Upper lobe of right lung (tissue), 1 donor: ENCODE measurements around the gene SRSF10. TPM values are rescaled to one million over a fixed set of nuclear protein-coding genes. Genes with fewer than 3 reads are reported as not detected.

Experiments
- ATAC-seq: fragments of 200-7000 bp; cut with Tn5 transposase; one replicate; pipeline ENCODE4 v1.9.1; 2020; ENCODE audit warnings: mild to moderate bottlenecking, moderate library complexity
- DNase-seq: peaks from one replicate; pipeline ENCODE4 v3.0.0-alpha.2; 2020
- H3K27ac ChIP-seq: fragments of 200-600 bp; one replicate; pipeline ENCODE4 v1.8.0; 2022
- H3K27me3 ChIP-seq: fragments of 200-600 bp; one replicate; pipeline ENCODE4 v1.8.0; 2022; ENCODE audit warnings: mild to moderate bottlenecking
- H3K36me3 ChIP-seq: fragments of 200-600 bp; one replicate; pipeline ENCODE4 v1.8.0; 2022
- H3K4me1 ChIP-seq: fragments of 200-600 bp; one replicate; pipeline ENCODE4 v1.8.0; 2022
- H3K4me3 ChIP-seq: fragments of 200-600 bp; one replicate; pipeline ENCODE4 v1.8.0; 2022; ENCODE audit warnings: mild to moderate bottlenecking
- H3K9me3 ChIP-seq: fragments of 200-600 bp; one replicate; pipeline ENCODE4 v1.8.0; 2022
- CTCF ChIP-seq: fragments of 200-600 bp; IDR thresholded peaks from one replicate; pipeline ENCODE4 v1.8.0; 2022; ENCODE audit warnings: antibody characterized with exemption
- intact Hi-C: fragments of 100-400 bp; cut with DNase I; formaldehyde crosslinking; loops from one replicate; pipeline ENCODE4 v1.11.0; 2022
- total RNA-seq: library from RNA; stranded (reverse); fragmentation: NEBNext Ultra II Directional; extraction: Animal tissue kit (Norgen Biotek cat#: 25700); gene quantifications from one replicate; pipeline ENCODE4 v1.2.1, GENCODE V29; 2021
- donor health status: DM: no; HTN: yes; CAD: no; lungs with severe emphysema.

Gene SRSF10
- total RNA-seq, 1 donor from 2014 or later: 96.0 TPM

GRCh38 chr1:23979387-23979880 is 693 bp downstream of the SRSF10 start:
- no peaks in the 10 kb centered on the region for H3K9me3 ChIP-seq
- ATAC-seq: no peak
- peaks cover 39% of the 10 kb centered on the region for H3K4me1 ChIP-seq
- intact Hi-C loops: no loop called here
- DNase-seq: no peak
- H3K4me3 ChIP-seq: peak overlapping the region; percentile 89
- peaks cover 8% of the 10 kb centered on the region for H3K36me3 ChIP-seq
- TF ChIP-seq CTCF: no peak
- H3K27me3 ChIP-seq: no peaks in the 10 kb centered on the region
- H3K27ac ChIP-seq: peak overlapping the region; percentile 96

- Histone ChIP-seq H3K27ac (peak overlapping the region; percentile 96), H3K27me3 (no peaks in the 10 kb centered on the region), H3K9me3 (no peaks in the 10 kb centered on the region), H3K4me1 (peaks cover 34% of the 10 kb centered on the region), H3K36me3 (peaks cover 13% of the 10 kb centered on the region), H3K4me3 (peak overlapping the region; percentile 89)
- intact Hi-C loops: no loop called here
- DNase-seq (no peak), ATAC-seq (no peak)
- no peak for TF ChIP-seq CTCF
These were observed 1.3 kb downstream of the SRSF10 start for GRCh38 chr1:23978805-23979204.

GRCh38 chr1:23977854-23978191 is 2.3 kb downstream of the SRSF10 start:
- Histone ChIP-seq H3K27me3 (no peaks in the 10 kb centered on the region), H3K4me3 (peak overlapping the region; percentile 89), H3K4me1 (peaks cover 34% of the 10 kb centered on the region), H3K9me3 (no peaks in the 10 kb centered on the region), H3K27ac (no peak overlapping the region), H3K36me3 (peaks cover 15% of the 10 kb centered on the region)
- ATAC-seq (no peak), DNase-seq (no peak)
- intact Hi-C loops: no loop called here
- no peak for TF ChIP-seq CTCF

DNA sequence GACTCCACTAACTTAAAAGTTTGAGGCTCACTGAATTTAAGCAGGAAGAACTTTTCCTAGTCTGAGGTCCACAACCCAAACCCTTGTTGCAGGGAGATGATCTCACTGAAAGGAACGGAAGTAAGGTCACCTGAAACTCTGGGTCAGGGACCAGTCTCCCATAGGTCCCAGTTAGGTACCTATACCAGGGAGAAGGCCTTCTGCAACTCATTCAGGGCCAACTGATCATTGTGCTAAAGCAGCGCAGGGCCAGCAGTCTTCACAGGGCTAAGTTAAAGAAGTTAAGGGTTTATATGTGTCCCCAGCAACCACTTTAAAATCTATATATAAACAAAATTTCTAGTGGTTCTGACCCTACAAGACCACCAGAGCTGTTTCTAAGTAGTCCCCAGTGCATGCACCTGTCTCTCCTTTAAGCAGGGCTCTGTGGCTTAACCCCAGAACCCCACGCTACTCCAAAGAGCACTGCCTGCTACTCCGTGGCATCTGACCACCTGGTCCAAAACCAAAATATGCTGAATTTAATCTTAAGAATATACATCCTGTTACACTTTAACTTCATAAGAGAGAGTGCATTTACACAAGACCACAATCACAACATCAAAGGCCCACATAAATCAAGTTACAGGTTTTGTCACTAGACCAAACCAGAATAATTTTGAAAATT is 2.8 kb downstream of the SRSF10 start:
- Histone ChIP-seq H3K9me3 (no peaks in the 10 kb centered on the region), H3K36me3 (peaks cover 20% of the 10 kb centered on the region), H3K4me3 (peak overlapping the region; percentile 1), H3K4me1 (peaks cover 34% of the 10 kb centered on the region), H3K27ac (no peak overlapping the region), H3K27me3 (no peaks in the 10 kb centered on the region)
- DNase-seq (no peak), ATAC-seq (no peak)
- no peak for TF ChIP-seq CTCF
- intact Hi-C loops: no loop called here

- Histone ChIP-seq H3K4me3 (no peak overlapping the region), H3K27me3 (no peaks in the 10 kb centered on the region), H3K36me3 (peaks cover 95% of the 10 kb centered on the region), H3K27ac (no peak overlapping the region), H3K4me1 (peaks cover 27% of the 10 kb centered on the region), H3K9me3 (no peaks in the 10 kb centered on the region)
- no peak for TF ChIP-seq CTCF
- DNase-seq (no peak), ATAC-seq (no peak)
- intact Hi-C loops: no loop called here
These were observed 12.3 kb downstream of the SRSF10 start for GRCh38 chr1:23967871-23968270.
